HCT116 (cell line): ENCODE results near the gene ZNF148. TPM values are rescaled to one million over a fixed set of nuclear protein-coding genes. Genes with fewer than 3 reads are reported as not detected.

Experiments used
- ATAC-seq: fragments of 200-7000 bp; cut with Tn5 transposase; 2 replicates; pipeline ENCODE4 v1.9.1; 2020; ENCODE audit warnings: mild to moderate bottlenecking, moderate library complexity
- BruUV-seq: library from RNA; stranded (reverse); fragments of 400-500 nt; replicated peaks from 2 replicates; lab custom pipeline; 2021; lab: Mats Ljungman, UMichigan
- CTCF ChIA-PET: fragments of 300-600 bp; sonication (Branson Sonifier 250); formaldehyde crosslinking; loops from one replicate; lab custom pipeline; 2021; ENCODE audit warnings: antibody characterized with exemption; lab: Charles Lee
- POLR2A ChIA-PET: fragments of 300-600, 350-600 bp; sonication (Branson Sonifier 250); formaldehyde crosslinking; loops from one replicate; lab custom pipeline; 2021; ENCODE audit warnings: antibody characterized with exemption; lab: Charles Lee
- RAD21 ChIA-PET, 2 experiments: fragments of 300-600 bp; sonication (Branson Sonifier 250); formaldehyde crosslinking; loops; one replicate each; lab custom pipeline; 2023; ENCODE audit warnings: low total read pairs in 2 of 2; ENCODE audit not compliant: uncharacterized antibody in 2 of 2, unreplicated experiment in 2 of 2, low non-redundant PET in 1 of 2; lab: Charles Lee
- DNase-seq: peaks from one replicate; pipeline ENCODE4 v3.0.0-alpha.2; 2010; ENCODE audit warnings: low read depth, low spot score
- H2AFZ ChIP-seq: fragments of 200-600 bp; shearing (Covaris generic), sonication (generic); 2 replicates; pipeline ENCODE4 v1.6.1; 2017; ENCODE audit warnings: low read depth, mixed run types, mixed read lengths, antibody characterized with exemption, low read length; ENCODE audit not compliant: poor library complexity, severe bottlenecking
- H3K27ac ChIP-seq: 2 replicates; pipeline ENCODE4 v1.5.1; 2012; ENCODE audit warnings: low read depth, low read length
- H3K27me3 ChIP-seq: fragments of 200-600 bp; sonication (generic); 2 replicates; pipeline ENCODE4 v1.6.1; 2016; ENCODE audit warnings: mixed run types, low read length, mixed read lengths; ENCODE audit not compliant: insufficient read depth
- H3K36me3 ChIP-seq, 2 experiments: fragments of 200-500 bp in 1 of 2; fragments of 200-600 bp in 1 of 2; sonication (Bioruptor generic) in 1 of 2; sonication (generic) in 1 of 2; 2 replicates each; pipeline versions ENCODE4 v1.5.1 to v1.6.1; 2014 to 2016; ENCODE audit warnings: low read length in 2 of 2, inconsistent platforms in 1 of 2, mixed read lengths in 1 of 2, mixed run types in 1 of 2; ENCODE audit not compliant: insufficient read depth in 2 of 2, control insufficient read depth in 1 of 2
- H3K4me1 ChIP-seq, 2 experiments: fragments of 200-600 bp in 1 of 2; sonication (generic) in 1 of 2; 2 replicates each; pipeline versions ENCODE4 v1.5.1 to v1.6.1; 2012 to 2017; ENCODE audit warnings: low read length in 2 of 2, inconsistent platforms in 1 of 2, mild to moderate bottlenecking in 1 of 2, mixed read lengths in 1 of 2, mixed run types in 1 of 2, moderate library complexity in 1 of 2; ENCODE audit not compliant: insufficient read depth in 2 of 2, control insufficient read depth in 1 of 2
- H3K4me2 ChIP-seq: fragments of 200-600 bp; sonication (generic); 2 replicates; pipeline ENCODE4 v1.6.1; 2017; ENCODE audit warnings: mixed run types, low read length, mixed read lengths
- H3K4me3 ChIP-seq, 2 experiments: fragments of 200-600 bp in 1 of 2; sonication (generic) in 1 of 2; replicated peaks in 1 of 2; 2 replicates each; pipeline ENCODE4 v1.5.1; 2011 to 2016; ENCODE audit warnings: low read length in 2 of 2, control low read depth in 1 of 2, low read depth in 1 of 2, mild to moderate bottlenecking in 1 of 2, mixed read lengths in 1 of 2, mixed run types in 1 of 2
- H3K79me2 ChIP-seq: fragments of 200-600 bp; sonication (generic); 2 replicates; pipeline ENCODE4 v1.6.1; 2017; ENCODE audit warnings: mild to moderate bottlenecking, mixed run types, low read length, moderate library complexity, mixed read lengths; ENCODE audit not compliant: insufficient read depth
- H3K9ac ChIP-seq: fragments of 200-600 bp; sonication (generic); 2 replicates; pipeline ENCODE4 v1.6.1; 2016; ENCODE audit warnings: low read length, mixed read lengths
- H3K9me2 ChIP-seq: fragments of 200-600 bp; sonication (generic), shearing (Covaris generic); 2 replicates; pipeline ENCODE4 v1.6.1; 2017; ENCODE audit warnings: mixed run types, mild to moderate bottlenecking, moderate library complexity; ENCODE audit not compliant: insufficient read depth
- H3K9me3 ChIP-seq, 2 experiments: fragments of 200-500 bp in 1 of 2; fragments of 200-600 bp in 1 of 2; sonication (Bioruptor generic) in 1 of 2; sonication (generic) in 1 of 2; 2 replicates each; pipeline ENCODE4 v1.6.1; 2014 to 2017; ENCODE audit warnings: low read length in 2 of 2, mixed read lengths in 2 of 2, inconsistent platforms in 1 of 2, low read depth in 1 of 2, mild to moderate bottlenecking in 1 of 2, mixed run types in 1 of 2, moderate library complexity in 1 of 2; ENCODE audit not compliant: control insufficient read depth in 1 of 2, insufficient read depth in 1 of 2
- H4K20me1 ChIP-seq: fragments of 200-600 bp; sonication (generic), shearing (Covaris generic); 2 replicates; pipeline ENCODE4 v1.6.1; 2017; ENCODE audit warnings: mixed run types, mild to moderate bottlenecking, moderate library complexity; ENCODE audit not compliant: insufficient read depth
- CEBPB ChIP-seq: IDR thresholded peaks from 2 replicates; pipeline ENCODE4 v1.6.1; 2012; ENCODE audit warnings: low read depth
- ELF1 ChIP-seq: IDR thresholded peaks from 2 replicates; pipeline ENCODE4 v1.6.1; 2012; ENCODE audit warnings: low read depth, borderline replicate concordance
- EZH2phosphoT487 ChIP-seq: fragments of 200-600 bp; IDR thresholded peaks from 2 replicates; pipeline ENCODE4 v1.6.1; 2018; ENCODE audit warnings: antibody characterized with exemption, borderline replicate concordance
- POLR2A ChIP-seq: IDR thresholded peaks from 2 replicates; pipeline ENCODE4 v1.7.0; 2011; ENCODE audit warnings: borderline replicate concordance; ENCODE audit not compliant: insufficient read depth, insufficient read length; ENCODE audit errors: extremely low read depth
- POLR2AphosphoS5 ChIP-seq: IDR thresholded peaks from 2 replicates; pipeline ENCODE4 v1.6.1; 2011; ENCODE audit warnings: mild to moderate bottlenecking, low read depth, low read length, moderate library complexity
- RAD21 ChIP-seq: IDR thresholded peaks from 2 replicates; pipeline ENCODE4 v1.6.1; 2012; ENCODE audit warnings: low read depth, mild to moderate bottlenecking
- SIN3A ChIP-seq: IDR thresholded peaks from 2 replicates; pipeline ENCODE4 v1.6.1; 2012; ENCODE audit warnings: low read depth
- TCF7L2 ChIP-seq: IDR thresholded peaks from 2 replicates; pipeline ENCODE4 v1.7.0; 2011; ENCODE audit warnings: borderline replicate concordance, inconsistent platforms; ENCODE audit not compliant: insufficient read depth, insufficient read length; ENCODE audit errors: extremely low read depth
- ZFX ChIP-seq: fragments of 450-650 bp; IDR thresholded peaks from 2 replicates; pipeline ENCODE4 v1.6.1; 2017
- ZNF274 ChIP-seq: fragments of 200-500 bp; sonication (Bioruptor generic); IDR thresholded peaks from 2 replicates; pipeline ENCODE4 v1.6.1; 2014; ENCODE audit warnings: mild to moderate bottlenecking, low read depth, low read length, inconsistent platforms
- intact Hi-C: fragments of 100-400 bp; cut with micrococcal nuclease; formaldehyde crosslinking; loops from 2 replicates; pipeline ENCODE4 v1.10.0; 2022
- total RNA-seq: library from RNA; stranded (reverse); gene quantifications from one replicate; pipeline ENCODE4 v1.2.1, GENCODE V29; 2021; ENCODE audit not compliant: unreplicated experiment
- TF ChIP-seq, protein P1 (sequence below): IDR thresholded peaks from 2 replicates; pipeline ENCODE4 v1.6.1; 2012
- TF ChIP-seq, protein P2 (sequence below): IDR thresholded peaks from 2 replicates; pipeline ENCODE4 v1.6.1; 2011; ENCODE audit warnings: mild to moderate bottlenecking, low read length, moderate library complexity; ENCODE audit not compliant: insufficient replicate concordance; ENCODE audit errors: extremely low read depth

The ZNF148 gene
- total RNA-seq, 1 experiment from 2014 or later = 35.0 TPM

DNA sequence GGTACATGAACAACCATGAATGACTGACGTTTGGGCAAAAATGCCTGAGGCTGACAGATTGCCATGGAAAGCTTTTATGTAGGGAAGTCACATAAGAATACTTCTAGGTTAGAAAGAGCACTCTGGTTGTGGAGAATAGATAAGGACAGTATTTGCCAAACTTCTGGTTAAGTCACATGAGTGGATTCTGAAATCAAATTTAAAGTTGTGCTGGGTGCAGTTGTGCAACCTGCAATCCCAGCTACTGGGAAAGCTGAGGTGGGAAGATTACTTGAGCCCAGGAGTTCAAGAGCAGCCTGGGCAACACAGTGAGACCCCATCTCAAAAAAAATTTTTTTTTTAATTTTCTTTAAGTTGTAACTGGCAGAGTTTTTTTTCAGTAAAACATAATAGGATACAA is 7.2 kb upstream of the ZNF148 start:
- no peak for TF ChIP-seq ZNF274
- TF ChIP-seq, protein P1, sequence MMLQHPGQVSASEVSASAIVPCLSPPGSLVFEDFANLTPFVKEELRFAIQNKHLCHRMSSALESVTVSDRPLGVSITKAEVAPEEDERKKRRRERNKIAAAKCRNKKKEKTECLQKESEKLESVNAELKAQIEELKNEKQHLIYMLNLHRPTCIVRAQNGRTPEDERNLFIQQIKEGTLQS = no peak
- TF ChIP-seq, protein P2, sequence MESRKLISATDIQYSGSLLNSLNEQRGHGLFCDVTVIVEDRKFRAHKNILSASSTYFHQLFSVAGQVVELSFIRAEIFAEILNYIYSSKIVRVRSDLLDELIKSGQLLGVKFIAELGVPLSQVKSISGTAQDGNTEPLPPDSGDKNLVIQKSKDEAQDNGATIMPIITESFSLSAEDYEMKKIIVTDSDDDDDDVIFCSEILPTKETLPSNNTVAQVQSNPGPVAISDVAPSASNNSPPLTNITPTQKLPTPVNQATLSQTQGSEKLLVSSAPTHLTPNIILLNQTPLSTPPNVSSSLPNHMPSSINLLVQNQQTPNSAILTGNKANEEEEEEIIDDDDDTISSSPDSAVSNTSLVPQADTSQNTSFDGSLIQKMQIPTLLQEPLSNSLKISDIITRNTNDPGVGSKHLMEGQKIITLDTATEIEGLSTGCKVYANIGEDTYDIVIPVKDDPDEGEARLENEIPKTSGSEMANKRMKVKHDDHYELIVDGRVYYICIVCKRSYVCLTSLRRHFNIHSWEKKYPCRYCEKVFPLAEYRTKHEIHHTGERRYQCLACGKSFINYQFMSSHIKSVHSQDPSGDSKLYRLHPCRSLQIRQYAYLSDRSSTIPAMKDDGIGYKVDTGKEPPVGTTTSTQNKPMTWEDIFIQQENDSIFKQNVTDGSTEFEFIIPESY = no peak
- no peak for TF ChIP-seq POLR2A
- no peak for TF ChIP-seq ZFX
- TF ChIP-seq SIN3A = no peak
- TF ChIP-seq ELF1 = no peak
- TF ChIP-seq TCF7L2 = no peak
- TF ChIP-seq EZH2phosphoT487 = no peak
- TF ChIP-seq POLR2AphosphoS5 = no peak
- no peak for TF ChIP-seq RAD21
- no peak for TF ChIP-seq CEBPB
- H4K20me1 ChIP-seq = no peaks in the 10 kb centered on the region
- no peaks in the 10 kb centered on the region for H3K9me3 ChIP-seq
- H3K4me3 ChIP-seq = no peak overlapping the region
- no peaks in the 10 kb centered on the region for H3K36me3 ChIP-seq
- ChIA-PET POLR2A (no interaction called here), CTCF (interaction anchor here (0.6 kb wide), 1 partner anchor 61 kb away, joined by 3 read pairs; no protein-coding TSS in a partner anchor), RAD21 (no interaction called here)
- H3K9me2 ChIP-seq = no peaks in the 10 kb centered on the region
- DNase-seq (no peak), ATAC-seq (no peak)
- intact Hi-C loops = no loop called here
- no peak overlapping the region for H3K9ac ChIP-seq
- BruUV-seq = no TSS peak
- no peaks in the 10 kb centered on the region for H3K27me3 ChIP-seq
- peak overlapping the region; percentile 61 for H3K4me2 ChIP-seq
- peaks cover 6 to 11% of the 10 kb centered on the region in 2 experiments; a peak in 3 of 4 replicates for H3K4me1 ChIP-seq
- H3K79me2 ChIP-seq = no peaks in the 10 kb centered on the region
- H2AFZ ChIP-seq = no peak overlapping the region
- no peak overlapping the region for H3K27ac ChIP-seq
